NCI-H2029 treated with DMSO at 0.1 percent for 48 hours (cell line): Measurements from ENCODE around the gene MAP2K6.

Experiments
- DNase-seq: peaks from one replicate; lab custom pipeline; 2025; lab: John Stamatoyannopoulos, UW

MAP2K6 gene

DNA sequence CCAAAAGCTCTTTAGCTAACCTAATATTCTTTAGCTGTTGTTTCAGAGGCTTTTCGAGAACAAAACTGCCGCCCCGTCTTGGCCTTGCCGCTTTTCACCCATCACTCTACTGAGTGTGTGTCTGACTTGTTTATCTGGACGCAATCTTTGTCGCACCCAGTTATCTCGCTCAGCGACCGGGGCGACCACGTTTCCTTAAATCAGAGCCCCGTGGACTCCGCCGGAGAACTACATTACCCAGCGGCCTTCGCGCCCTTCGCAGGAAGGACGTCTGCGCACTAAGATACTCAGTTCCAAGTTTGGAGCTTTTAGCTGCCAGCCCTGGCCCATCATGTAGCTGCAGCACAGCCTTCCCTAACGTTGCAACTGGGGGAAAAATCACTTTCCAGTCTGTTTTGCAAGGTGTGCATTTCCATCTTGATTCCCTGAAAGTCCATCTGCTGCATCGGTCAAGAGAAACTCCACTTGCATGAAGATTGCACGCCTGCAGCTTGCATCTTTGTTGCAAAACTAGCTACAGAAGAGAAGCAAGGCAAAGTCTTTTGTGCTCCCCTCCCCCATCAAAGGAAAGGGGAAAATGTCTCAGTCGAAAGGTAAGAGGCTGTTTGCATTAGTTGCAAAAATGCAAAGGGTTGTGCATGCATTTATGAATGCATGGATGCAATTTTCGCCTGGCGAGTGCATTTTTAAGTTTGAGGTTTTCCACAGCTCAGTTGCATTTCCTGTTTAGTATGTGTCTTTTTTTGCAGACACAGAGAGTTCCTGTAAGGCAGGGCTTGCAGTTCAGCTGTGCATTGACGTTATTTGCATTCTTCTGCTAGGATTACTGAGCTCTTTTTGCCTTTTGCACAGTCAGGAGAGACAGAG is at the start of gene MAP2K6:
Gene MAP2K6, plus strand, starts transcription at position 290 of the 867 bp plus-strand sequence. Its CDS starts 288 bp downstream, at position 578.
- DNase-seq = no peak

DNA sequence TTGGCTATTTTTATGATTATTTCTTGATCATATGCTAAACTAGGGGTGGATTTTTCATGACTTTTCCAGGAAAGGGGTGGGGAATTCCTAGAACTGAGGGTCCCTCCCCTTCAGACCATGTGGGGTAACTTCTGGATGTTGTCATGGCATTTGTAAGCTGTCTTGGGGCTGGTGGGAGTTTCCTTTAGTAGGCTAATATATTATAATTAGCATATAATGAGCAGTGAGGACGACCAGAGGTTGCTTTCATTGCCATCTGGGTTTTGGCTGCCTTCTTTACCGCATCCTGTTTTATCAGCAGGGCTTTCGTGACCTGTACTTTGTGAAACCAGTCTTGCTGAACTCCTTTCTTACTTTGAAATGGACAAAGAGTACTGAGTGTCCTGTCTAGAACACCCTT is 47.2 kb upstream of the MAP2K6 start:
- DNase-seq = no peak

DNA sequence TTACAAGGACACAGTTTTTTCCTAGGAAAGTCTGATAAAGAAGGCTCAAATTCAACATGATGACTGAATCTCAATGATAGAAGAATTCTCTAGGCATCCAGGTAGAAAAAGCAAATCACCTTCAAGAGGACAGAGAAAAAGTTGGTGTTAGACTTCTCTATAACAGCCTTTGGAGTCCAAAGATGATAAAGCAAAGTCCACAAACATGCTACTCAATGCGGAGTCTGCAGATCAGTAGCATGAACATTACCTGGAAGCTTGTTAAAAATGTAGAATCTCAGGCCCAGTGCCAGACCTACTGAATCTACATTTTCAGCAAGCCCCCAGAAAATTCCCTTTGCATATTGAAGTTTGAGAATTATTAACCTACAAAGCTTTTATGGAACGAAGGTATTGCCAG is 41.4 kb upstream of the MAP2K6 start:
- DNase-seq = no peak

DNA sequence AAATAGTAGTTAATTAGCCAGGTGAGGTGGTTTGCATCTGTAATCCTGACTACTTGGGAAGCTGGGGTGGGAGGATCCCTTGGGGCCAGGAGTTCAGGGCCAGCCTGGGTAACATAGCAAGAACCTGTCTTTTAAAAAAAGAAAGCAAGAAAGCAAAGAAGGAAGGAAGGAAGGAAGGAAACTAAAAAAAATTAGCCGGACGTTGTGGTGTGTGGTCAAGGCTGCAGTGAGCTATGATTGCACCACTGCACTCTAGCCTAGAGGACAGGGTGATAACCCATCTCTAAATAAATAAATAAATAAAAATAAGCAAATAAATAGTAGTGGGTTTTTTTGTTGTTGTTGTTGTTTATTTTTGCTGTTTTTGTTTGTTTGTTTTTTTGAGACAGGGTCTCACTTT is 39.3 kb upstream of the MAP2K6 start:
- no peak for DNase-seq

DNA sequence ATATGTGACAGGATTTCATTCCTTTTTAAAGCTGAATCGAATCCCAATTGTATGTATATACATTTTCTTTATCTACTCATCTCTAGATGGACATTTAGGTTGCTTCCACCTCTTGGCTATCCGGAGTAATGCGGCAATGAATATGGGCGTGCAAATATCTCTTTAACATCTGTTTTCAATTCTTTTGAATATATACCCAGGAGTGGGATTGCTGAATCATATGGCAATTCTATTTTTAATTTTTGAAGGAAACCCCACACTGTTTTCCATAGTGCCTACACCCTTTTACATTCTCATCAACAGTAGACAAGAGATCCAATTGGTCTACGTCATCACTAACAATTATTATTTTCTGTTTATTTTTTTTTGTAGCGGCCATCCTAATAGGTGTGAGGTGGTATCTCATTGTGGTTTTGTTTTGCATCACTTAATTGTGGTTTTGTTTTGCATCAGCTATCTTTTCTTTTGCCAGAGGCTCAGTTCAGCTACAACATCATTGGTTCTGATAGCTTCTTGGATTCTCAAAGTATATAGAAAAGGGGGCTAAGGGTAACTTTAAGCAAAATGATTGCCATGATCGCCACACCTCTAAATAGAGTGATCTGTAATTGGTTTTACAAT is 25.6 kb upstream of the MAP2K6 start:
- no peak for DNase-seq

DNA sequence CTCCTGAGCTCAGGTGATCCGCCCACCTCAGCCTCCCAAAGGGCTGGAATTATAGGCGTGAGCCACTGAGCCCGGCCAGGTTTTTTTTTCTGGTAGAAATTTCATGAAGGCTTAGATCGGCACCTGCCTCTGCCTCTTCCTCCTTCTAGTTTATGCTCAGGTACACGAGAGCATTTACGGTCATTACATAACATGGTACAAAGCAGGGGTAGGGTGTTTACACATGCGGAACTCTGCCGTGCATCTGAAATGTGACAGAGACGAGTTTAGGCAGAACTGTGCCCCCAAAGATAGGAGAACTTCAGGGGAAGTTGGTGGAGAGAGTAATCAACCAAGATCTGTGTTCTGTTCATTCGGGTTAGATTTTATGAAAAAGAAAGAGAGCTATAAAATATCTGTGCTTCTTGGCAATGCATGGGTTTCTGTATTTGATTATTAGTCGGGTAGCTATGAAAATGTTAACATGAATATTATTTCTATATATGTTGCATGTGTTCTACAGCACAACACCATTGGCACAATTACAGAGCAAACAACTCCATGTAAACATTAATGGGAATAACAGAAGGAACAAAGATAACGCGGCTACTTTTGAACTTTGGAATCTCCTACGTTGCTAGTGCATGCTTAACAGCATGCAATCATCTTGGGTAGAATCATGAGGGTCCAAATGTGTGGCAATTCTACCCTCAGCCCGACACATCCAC is 23.5 kb upstream of the MAP2K6 start:
- DNase-seq = no peak

DNA sequence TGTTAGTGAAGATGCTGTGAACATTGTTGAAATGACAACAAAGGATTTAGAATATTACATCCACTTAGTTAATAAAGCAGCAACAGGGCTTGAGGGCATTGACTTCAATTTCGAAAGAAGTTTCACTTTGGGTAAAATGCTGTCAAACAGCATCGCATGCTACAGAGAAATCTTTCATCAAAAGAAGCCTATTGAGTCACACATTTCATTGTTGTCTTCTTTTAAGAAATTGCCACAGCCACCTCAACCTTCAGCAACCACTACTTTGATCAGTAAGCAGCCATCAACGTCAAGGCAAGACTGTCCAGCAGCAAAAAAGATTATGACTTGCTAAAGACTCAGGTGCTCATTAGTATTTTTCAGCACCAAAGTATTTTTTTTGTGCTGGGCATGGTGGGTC is 13.2 kb upstream of the MAP2K6 start:
- no peak for DNase-seq

DNA sequence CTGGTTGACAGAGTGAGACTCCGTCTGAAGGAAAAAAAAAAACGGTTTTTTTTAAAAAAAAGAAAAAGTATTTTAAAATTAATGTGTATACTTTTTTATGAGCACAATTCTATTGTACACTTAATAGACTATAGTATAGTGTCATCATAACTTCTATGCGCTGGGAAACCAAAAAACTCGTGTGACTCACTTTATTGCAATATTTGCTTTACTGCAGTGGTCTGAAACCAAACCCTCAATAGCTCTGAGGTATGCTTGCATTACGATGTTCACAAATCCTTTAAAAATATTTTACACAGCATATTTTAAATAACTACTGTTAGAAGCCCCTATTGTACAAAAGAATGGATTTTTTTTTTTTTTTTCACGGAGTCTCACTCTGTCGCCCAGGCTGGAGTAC is 12.4 kb upstream of the MAP2K6 start:
- DNase-seq = no peak

DNA sequence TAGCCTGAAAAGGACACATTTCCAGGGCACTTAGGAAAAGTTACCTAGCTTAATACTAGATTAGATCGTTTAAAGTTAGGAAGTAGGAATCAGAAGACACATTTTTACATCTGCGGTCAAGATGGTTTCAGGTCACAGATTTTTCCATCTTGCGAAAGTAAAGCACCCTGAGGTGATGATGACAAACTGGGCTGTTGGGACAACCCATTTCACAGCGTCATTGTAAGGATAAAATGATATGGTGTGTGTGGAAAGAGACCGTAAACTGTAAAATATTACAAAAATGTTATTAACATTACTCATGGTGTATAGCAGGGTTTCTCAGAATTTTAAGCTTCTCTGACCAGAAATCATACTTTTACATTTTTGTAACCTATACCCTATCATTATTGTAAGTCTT is 10.1 kb upstream of the MAP2K6 start:
- DNase-seq = no peak

DNA sequence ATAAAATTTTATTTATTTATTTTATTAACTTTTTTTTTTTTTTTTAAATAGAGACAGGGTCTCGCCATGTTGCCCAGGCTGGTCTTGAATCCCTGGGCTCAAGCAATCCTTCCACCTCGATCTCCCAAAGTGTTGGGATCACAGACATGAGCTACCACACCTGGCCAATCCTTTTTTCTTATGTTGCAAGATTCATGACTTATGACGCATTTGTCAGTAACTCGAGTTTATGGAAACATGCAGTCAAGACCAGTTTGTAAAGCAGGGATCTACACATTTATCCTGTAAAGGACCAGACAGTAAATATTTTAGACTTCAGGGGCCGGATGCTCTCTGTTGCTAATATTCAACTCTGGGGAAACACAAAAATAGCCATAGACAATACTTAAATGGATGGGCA is 9.4 kb upstream of the MAP2K6 start:
- no peak for DNase-seq

DNA sequence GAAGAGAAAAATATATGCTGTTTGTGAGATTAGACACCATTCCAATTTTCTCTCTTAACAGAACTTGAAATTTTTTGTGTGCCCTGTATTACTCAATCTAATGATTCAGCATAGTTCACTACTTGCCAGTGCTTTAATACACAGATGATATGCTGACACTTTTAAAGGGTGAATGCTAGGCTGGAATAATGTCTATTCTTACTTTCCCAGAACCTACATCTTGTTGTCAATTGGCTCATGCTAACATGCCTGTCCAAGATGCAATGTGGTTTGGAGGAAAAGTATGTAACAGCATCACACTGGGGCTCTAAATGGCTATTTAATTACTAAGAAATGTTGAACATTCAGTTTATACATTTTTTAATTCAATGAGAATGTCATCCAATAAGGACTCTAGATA is 7.6 kb upstream of the MAP2K6 start:
- no peak for DNase-seq

DNA sequence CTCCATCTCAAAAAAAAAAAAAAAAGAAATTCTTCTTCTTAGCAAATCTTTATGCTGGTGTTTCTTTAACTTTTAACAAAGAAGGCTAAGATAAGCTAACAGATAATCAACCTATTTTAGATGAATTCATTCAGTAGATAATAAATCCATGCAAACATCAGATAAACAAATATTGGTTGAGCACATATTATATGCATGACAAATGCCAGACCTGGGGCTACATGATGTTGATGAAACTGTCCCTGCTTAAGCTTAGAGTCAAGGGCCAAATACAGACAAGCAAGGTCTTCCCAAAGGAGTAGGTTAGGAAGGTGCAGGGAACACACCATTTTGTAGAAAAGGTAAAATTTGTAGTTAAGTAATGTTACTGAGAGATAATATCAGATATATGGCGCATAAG is 6.7 kb upstream of the MAP2K6 start:
- DNase-seq = no peak

DNA sequence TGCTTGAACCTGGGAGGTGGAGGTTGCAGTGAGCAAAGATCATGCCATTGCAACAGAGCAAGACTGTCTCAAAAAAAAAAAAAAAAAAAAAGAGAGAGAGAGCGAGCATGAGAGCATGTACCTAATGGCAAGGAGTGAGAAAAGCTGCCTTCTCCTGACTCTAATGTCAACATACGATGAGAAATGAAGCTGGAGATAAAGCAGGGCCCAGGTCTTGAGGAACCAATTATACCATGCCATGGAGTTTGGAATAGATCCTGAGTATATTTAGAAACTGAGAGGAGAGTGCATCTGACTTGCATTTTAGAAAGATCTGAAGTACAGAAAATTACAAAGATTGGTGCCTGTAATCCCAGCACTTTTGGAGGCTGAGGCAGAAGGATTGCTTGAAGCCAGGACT is 3.8 kb upstream of the MAP2K6 start:
- no peak for DNase-seq

DNA sequence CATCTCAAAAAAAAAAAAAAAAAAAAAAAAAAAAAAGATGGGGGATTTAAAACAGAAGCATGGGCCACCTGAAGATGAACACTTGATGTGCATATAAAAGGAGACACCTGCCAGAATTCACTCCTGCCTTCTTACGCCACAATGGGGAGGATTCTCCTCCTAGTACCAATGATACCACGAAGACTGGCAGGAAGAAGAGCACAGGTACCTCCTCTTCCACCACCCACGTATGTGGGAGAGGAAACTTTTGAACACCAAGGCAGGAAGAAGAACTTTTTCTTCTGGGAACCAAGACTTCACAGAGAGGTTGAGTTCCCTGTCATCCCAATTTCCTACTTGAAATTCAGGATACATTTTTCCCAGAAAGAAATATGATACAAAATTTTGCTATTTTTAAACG is 2.7 kb upstream of the MAP2K6 start:
- DNase-seq = no peak

DNA sequence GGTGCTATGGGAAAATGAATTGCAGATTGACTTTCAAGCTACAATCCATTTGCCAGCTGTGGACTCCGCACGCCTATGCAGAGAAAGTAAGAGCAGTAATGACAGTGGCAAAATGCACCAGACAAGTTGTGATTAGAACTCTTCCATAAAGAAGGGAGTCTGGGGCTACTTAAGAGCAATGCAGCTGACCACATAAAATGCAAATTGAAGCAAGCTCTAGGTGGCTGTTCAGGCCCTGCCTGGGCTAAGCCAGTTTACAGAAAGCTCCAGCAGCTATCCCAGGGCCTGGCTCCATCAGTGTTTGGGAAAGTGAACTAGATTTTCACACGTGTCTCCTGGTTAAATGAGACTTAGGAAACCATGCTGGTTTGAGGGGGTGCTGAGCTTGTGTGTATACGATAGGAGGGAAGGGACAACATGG is 2.2 kb upstream of the MAP2K6 start:
- DNase-seq = no peak

DNA sequence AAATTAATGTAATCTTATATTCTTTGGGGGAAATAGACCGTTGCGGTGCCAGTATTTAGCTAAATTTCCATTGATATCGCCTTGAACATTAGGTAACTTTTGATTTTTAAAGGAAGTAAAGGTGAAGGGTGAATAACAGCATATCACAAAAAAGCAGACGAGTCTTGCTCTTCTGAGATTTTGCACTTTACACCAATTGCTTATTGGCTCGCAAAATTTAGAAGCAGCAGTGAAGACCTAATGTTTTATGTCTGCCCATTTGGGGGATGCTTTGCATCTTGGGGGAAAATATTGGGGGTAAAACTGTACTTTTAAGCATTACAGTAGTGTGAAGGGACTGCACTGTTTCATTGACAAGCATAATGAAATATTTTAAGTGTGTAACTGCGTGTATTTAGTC is 934 bp downstream of the MAP2K6 start:
- no peak for DNase-seq

DNA sequence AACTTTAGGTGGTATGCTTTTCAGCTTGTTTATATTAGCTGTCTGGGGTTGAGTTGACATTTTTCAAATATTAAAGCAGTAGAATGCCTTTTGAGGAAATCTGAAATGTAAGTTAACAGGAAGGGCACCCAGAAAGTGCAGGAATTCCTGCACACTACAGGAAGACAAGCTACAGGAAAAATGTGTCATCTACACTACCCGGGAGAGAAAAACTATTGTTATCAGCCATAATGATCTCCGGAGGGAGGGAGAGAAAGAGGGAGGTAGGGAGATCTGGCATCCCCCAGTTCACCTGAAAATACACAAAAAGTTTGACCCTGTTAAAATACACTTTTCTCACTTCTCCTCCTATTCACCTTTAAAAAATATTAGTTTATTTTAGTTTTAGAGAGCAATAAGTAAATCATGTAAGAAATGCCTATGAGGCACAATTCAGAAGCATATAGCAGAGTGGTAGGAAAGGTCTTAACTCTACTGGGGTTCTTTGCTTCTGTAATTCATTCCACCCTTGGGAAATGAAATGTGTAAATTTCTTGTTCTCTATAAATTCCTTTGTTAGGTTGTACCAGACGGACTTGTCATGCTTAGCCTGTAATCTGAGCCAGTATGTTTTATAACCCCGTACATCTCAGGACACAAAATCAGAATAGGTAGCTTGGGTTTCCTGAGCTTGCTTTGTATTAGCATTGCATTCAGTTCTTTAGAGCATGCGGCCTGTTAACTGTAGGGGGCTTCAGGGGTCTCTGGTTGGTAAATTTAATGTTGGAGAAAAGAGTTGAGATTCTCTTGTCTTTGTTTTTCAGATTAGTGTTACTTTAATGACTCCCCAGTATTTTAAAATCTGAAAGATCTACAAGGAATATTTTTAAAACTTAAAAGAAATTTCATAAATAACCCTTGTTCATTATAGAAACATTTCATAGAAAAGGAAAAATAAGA is 3.3 kb downstream of the MAP2K6 start:
- no peak for DNase-seq

DNA sequence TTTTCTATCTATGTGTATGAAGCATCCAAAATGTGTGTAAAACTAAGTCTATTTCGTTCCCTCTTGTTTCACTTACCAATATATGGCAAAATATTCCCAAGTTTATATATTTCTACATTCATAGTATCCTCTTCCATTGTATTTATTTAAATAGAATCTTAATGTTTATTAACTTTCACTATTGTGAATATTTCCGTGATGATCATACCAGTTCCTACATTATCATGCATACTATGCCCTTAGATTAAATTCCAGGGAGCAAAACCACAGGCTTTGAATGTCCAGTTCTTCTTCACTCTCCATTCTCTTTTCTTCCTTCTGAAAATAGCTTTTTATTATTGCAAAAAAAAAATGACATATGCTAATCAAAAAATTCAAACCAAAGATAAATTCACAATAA is 4.0 kb downstream of the MAP2K6 start:
- no peak for DNase-seq

DNA sequence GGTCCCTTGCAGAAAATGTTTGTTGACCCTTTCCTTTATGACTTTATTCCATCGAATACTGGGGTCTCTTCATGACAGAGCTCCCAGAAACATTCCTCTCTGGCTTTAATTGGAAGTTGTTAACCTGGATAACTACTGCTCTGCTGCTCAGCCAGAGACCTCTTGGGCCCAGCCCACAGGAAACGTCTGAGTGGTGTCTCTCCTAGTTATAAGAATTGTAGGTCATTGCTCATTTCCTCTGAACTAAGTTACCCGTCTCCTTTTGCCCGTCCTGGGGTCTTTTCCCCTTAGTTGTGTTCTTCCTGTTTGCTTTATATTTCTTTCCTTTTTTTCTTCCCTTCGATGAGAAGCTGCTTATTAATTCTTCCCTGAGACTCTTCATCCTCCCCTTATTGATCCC is 9.0 kb downstream of the MAP2K6 start:
- no peak for DNase-seq

DNA sequence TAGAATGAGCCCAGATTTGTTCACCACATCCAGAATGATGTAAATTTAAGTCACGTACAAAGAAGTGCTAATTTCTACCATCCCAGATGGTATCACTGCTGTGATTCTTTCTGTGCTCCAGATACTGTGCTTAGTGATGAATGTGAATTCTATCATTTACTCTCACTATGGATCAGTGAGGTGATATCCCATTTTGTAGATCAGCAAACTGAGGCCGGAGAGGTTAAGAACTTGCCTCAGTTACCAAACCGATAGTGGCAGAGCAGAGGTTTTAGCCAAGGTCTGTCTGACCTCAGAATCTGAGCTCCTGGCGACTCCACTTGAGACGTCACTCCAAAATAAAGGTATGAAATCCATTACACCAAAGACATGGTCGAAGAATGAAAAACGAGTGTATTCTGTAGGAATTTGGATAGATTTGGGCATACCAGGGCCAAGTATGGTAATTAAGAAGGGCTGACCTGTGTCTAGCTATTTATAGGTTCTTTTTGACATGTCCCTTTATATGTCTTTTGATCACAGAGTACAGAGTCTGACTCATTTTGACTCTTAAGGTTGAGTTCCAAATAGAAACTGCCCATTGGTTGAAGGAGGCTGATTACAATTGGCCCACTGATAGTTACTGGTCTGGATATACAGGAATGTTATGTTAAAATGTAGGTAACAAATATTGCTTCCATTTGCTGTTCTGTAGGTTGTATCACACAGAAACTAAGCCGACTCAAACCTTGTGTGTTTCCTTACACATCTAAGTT is 10.0 kb downstream of the MAP2K6 start:
- DNase-seq = no peak

DNA sequence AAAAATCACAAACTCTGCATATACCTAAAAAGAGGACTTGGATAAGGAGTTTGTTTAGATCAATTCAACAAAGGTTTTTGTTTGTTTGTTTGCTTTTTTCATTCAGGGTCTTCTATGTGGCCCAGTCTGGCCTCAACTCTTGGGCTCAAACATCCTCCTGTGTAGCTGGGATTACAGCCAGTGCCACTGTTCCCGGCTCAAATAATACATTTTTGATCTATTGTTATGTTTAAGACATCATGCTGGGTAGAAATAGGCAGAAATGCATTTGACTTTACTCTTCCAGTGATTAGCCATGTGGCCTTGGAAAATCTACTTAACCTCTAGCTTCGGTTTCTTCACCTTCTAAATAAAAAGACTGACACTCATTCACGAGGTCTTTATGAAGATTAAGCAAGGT is 11.5 kb downstream of the MAP2K6 start:
- DNase-seq = no peak
